ENCODE results near the gene PTPRA.

- TF ChIP-seq CTCF (IDR thresholded peaks at IDR 0.05) (no peak), POLR2A (IDR thresholded peaks at IDR 0.05) (no peak)
Observed at GRCh38 chr20:2956480-2956879, 83.2 kb downstream of the PTPRA start.

Measured in heart left ventricle (tissue), 13 donors.